Memory B cell (primary cell): Measurements from ENCODE around the gene SLC7A14.

Experiments
- ATAC-seq: fragments of 150-1000 bp; cut with Tn5 transposase; 2 replicates; pipeline ENCODE4 v1.10.0; 2021; ENCODE audit warnings: low read depth, mild to moderate bottlenecking, moderate library complexity
- DNase-seq, 2 donors: peaks; one replicate each; pipeline ENCODE4 v3.0.0; 2022; ENCODE audit warnings: low spot score in 2 of 2
- H3K27ac Mint-ChIP-seq: one replicate; pipeline ENCODE4 v1.8.0; 2022; ENCODE audit warnings: mild to moderate bottlenecking, moderate library complexity, mixed read lengths
- H3K27me3 Mint-ChIP-seq: one replicate; pipeline ENCODE4 v1.8.0; 2022; ENCODE audit warnings: mixed read lengths
- H3K36me3 Mint-ChIP-seq: one replicate; pipeline ENCODE4 v1.8.0; 2022; ENCODE audit warnings: mild to moderate bottlenecking, mixed read lengths
- H3K4me1 Mint-ChIP-seq: one replicate; pipeline ENCODE4 v1.8.0; 2022; ENCODE audit warnings: mixed read lengths
- H3K4me3 Mint-ChIP-seq: one replicate; pipeline ENCODE4 v1.8.0; 2022; ENCODE audit warnings: mild to moderate bottlenecking, moderate library complexity, mixed read lengths
- H3K9me3 Mint-ChIP-seq: one replicate; pipeline ENCODE4 v1.8.0; 2022; ENCODE audit warnings: mixed read lengths

Gene SLC7A14

GRCh38 chr3:170606675-170607074 lies 20.8 kb upstream of the SLC7A14 start:
- Mint-ChIP-seq H3K27ac (no peak overlapping the region), H3K36me3 (no peaks in the 10 kb centered on the region), H3K4me1 (no peaks in the 10 kb centered on the region), H3K4me3 (no peak overlapping the region), H3K27me3 (peaks cover 9% of the 10 kb centered on the region), H3K9me3 (no peaks in the 10 kb centered on the region)
- no peak for DNase-seq
- no peak for ATAC-seq

- Mint-ChIP-seq H3K4me1 (no peaks in the 10 kb centered on the region), H3K9me3 (no peaks in the 10 kb centered on the region), H3K4me3 (no peak overlapping the region), H3K36me3 (no peaks in the 10 kb centered on the region), H3K27me3 (peaks cover 10% of the 10 kb centered on the region), H3K27ac (no peak overlapping the region)
- DNase-seq (no peak), ATAC-seq (no peak)
Observed at GRCh38 chr3:170605490-170605889, 19.6 kb upstream of the SLC7A14 start.

- peaks cover 6% of the 10 kb centered on the region for H3K27me3 Mint-ChIP-seq
- no peak overlapping the region for H3K27ac Mint-ChIP-seq
- H3K4me1 Mint-ChIP-seq: no peaks in the 10 kb centered on the region
- H3K4me3 Mint-ChIP-seq: no peak overlapping the region
- no peak for DNase-seq
- H3K9me3 Mint-ChIP-seq: no peaks in the 10 kb centered on the region
- ATAC-seq: no peak
- no peaks in the 10 kb centered on the region for H3K36me3 Mint-ChIP-seq
Observed at GRCh38 chr3:170603770-170604510, 18.1 kb upstream of the SLC7A14 start.

GRCh38 chr3:170602556-170602955 lies 16.7 kb upstream of the SLC7A14 start:
- Mint-ChIP-seq H3K27ac (no peak overlapping the region), H3K4me3 (no peak overlapping the region), H3K4me1 (no peaks in the 10 kb centered on the region), H3K9me3 (no peaks in the 10 kb centered on the region), H3K27me3 (peaks cover 6% of the 10 kb centered on the region), H3K36me3 (no peaks in the 10 kb centered on the region)
- DNase-seq (no peak), ATAC-seq (no peak)

GRCh38 chr3:170600005-170600624 lies 14.2 kb upstream of the SLC7A14 start:
- H3K9me3 Mint-ChIP-seq: no peaks in the 10 kb centered on the region
- no peaks in the 10 kb centered on the region for H3K36me3 Mint-ChIP-seq
- no peak overlapping the region for H3K4me3 Mint-ChIP-seq
- H3K4me1 Mint-ChIP-seq: no peaks in the 10 kb centered on the region
- ATAC-seq (no peak), DNase-seq (no peak)
- H3K27ac Mint-ChIP-seq: no peak overlapping the region
- peaks cover 6% of the 10 kb centered on the region for H3K27me3 Mint-ChIP-seq

- Mint-ChIP-seq H3K36me3 (no peaks in the 10 kb centered on the region), H3K27me3 (peaks cover 7% of the 10 kb centered on the region), H3K4me1 (no peaks in the 10 kb centered on the region), H3K9me3 (no peaks in the 10 kb centered on the region), H3K27ac (no peak overlapping the region), H3K4me3 (no peak overlapping the region)
- ATAC-seq (no peak), DNase-seq (no peak)
Observed at GRCh38 chr3:170599091-170599490, 13.2 kb upstream of the SLC7A14 start.

- DNase-seq (no peak), ATAC-seq (no peak)
- H3K4me1 Mint-ChIP-seq: no peaks in the 10 kb centered on the region
- H3K9me3 Mint-ChIP-seq: no peaks in the 10 kb centered on the region
- H3K27ac Mint-ChIP-seq: no peak overlapping the region
- peaks cover 6% of the 10 kb centered on the region for H3K27me3 Mint-ChIP-seq
- H3K4me3 Mint-ChIP-seq: no peak overlapping the region
- H3K36me3 Mint-ChIP-seq: no peaks in the 10 kb centered on the region
Observed at GRCh38 chr3:170598091-170598502, 12.2 kb upstream of the SLC7A14 start.

GRCh38 chr3:170594528-170594927 lies 8.7 kb upstream of the SLC7A14 start:
- Mint-ChIP-seq H3K4me3 (no peak overlapping the region), H3K9me3 (no peaks in the 10 kb centered on the region), H3K36me3 (no peaks in the 10 kb centered on the region), H3K27me3 (peaks cover 9% of the 10 kb centered on the region), H3K27ac (no peak overlapping the region), H3K4me1 (no peaks in the 10 kb centered on the region)
- DNase-seq: no peak
- ATAC-seq: no peak

GRCh38 chr3:170593634-170594033 lies 7.8 kb upstream of the SLC7A14 start:
- H3K27me3 Mint-ChIP-seq: peaks cover 14% of the 10 kb centered on the region
- H3K9me3 Mint-ChIP-seq: no peaks in the 10 kb centered on the region
- H3K4me3 Mint-ChIP-seq: no peak overlapping the region
- H3K4me1 Mint-ChIP-seq: no peaks in the 10 kb centered on the region
- H3K27ac Mint-ChIP-seq: no peak overlapping the region
- ATAC-seq (no peak), DNase-seq (no peak)
- no peaks in the 10 kb centered on the region for H3K36me3 Mint-ChIP-seq

- H3K27ac Mint-ChIP-seq: no peak overlapping the region
- H3K4me3 Mint-ChIP-seq: no peak overlapping the region
- ATAC-seq (no peak), DNase-seq (no peak)
- no peaks in the 10 kb centered on the region for H3K36me3 Mint-ChIP-seq
- H3K9me3 Mint-ChIP-seq: no peaks in the 10 kb centered on the region
- no peaks in the 10 kb centered on the region for H3K4me1 Mint-ChIP-seq
- peaks cover 28% of the 10 kb centered on the region for H3K27me3 Mint-ChIP-seq
Observed at GRCh38 chr3:170589113-170589512, 3.2 kb upstream of the SLC7A14 start.

- no peak for ATAC-seq
- H3K9me3 Mint-ChIP-seq: peaks cover 4% of the 10 kb centered on the region
- H3K27me3 Mint-ChIP-seq: peaks cover 28% of the 10 kb centered on the region
- DNase-seq: no peak
- no peak overlapping the region for H3K4me3 Mint-ChIP-seq
- peaks cover 2% of the 10 kb centered on the region for H3K36me3 Mint-ChIP-seq
- H3K27ac Mint-ChIP-seq: no peak overlapping the region
- no peaks in the 10 kb centered on the region for H3K4me1 Mint-ChIP-seq
Observed at GRCh38 chr3:170585008-170585936, 603 bp downstream of the SLC7A14 start.

GRCh38 chr3:170584585-170585007 lies 1.3 kb downstream of the SLC7A14 start:
- Mint-ChIP-seq H3K4me3 (no peak overlapping the region), H3K36me3 (peaks cover 2% of the 10 kb centered on the region), H3K9me3 (peaks cover 4% of the 10 kb centered on the region), H3K27ac (no peak overlapping the region), H3K27me3 (peaks cover 28% of the 10 kb centered on the region), H3K4me1 (no peaks in the 10 kb centered on the region)
- peak; percentile 12 to 24 for DNase-seq
- no peak for ATAC-seq

GRCh38 chr3:170579646-170580045 lies 6.2 kb downstream of the SLC7A14 start:
- H3K4me1 Mint-ChIP-seq: no peaks in the 10 kb centered on the region
- H3K36me3 Mint-ChIP-seq: peaks cover 2% of the 10 kb centered on the region
- no peak overlapping the region for H3K4me3 Mint-ChIP-seq

GRCh38 chr3:170572665-170573253 lies 13.1 kb downstream of the SLC7A14 start:
- no peak overlapping the region for H3K4me3 Mint-ChIP-seq
- no peak overlapping the region for H3K27ac Mint-ChIP-seq
- ATAC-seq (no peak), DNase-seq (no peak)
- H3K27me3 Mint-ChIP-seq: peaks cover 13% of the 10 kb centered on the region
- no peaks in the 10 kb centered on the region for H3K9me3 Mint-ChIP-seq
- no peaks in the 10 kb centered on the region for H3K36me3 Mint-ChIP-seq
- no peaks in the 10 kb centered on the region for H3K4me1 Mint-ChIP-seq

More at GRCh38 chr3:170579646-170580045, 6.2 kb downstream of the SLC7A14 start:
- Mint-ChIP-seq H3K9me3 (peaks cover 4% of the 10 kb centered on the region), H3K27me3 (peaks cover 22% of the 10 kb centered on the region), H3K27ac (no peak overlapping the region)
- no peak for ATAC-seq
- no peak for DNase-seq
